Coronary artery (tissue), 2 donors: Measurements from ENCODE around the gene TSHZ1.

Source experiments
- DNase-seq: peaks from one replicate; pipeline ENCODE4 v3.0.0-alpha.2; 2017; ENCODE audit warnings: low spot score
- H3K27ac ChIP-seq, 2 donors: fragments of 200-600 bp; sonication (generic); one replicate each; pipeline ENCODE4 v1.5.1; 2016 to 2019
- H3K4me3 ChIP-seq: fragments of 200-600 bp; sonication (generic); 2 replicates; pipeline ENCODE4 v1.5.1; 2016; ENCODE audit warnings: mild to moderate bottlenecking, moderate library complexity
- TF ChIP-seq, protein P1 (sequence below): fragments of 200-600 bp; sonication (generic); IDR thresholded peaks from one replicate; pipeline ENCODE4 v1.5.1; 2019; ENCODE audit warnings: antibody characterized with exemption

Gene TSHZ1

DNA sequence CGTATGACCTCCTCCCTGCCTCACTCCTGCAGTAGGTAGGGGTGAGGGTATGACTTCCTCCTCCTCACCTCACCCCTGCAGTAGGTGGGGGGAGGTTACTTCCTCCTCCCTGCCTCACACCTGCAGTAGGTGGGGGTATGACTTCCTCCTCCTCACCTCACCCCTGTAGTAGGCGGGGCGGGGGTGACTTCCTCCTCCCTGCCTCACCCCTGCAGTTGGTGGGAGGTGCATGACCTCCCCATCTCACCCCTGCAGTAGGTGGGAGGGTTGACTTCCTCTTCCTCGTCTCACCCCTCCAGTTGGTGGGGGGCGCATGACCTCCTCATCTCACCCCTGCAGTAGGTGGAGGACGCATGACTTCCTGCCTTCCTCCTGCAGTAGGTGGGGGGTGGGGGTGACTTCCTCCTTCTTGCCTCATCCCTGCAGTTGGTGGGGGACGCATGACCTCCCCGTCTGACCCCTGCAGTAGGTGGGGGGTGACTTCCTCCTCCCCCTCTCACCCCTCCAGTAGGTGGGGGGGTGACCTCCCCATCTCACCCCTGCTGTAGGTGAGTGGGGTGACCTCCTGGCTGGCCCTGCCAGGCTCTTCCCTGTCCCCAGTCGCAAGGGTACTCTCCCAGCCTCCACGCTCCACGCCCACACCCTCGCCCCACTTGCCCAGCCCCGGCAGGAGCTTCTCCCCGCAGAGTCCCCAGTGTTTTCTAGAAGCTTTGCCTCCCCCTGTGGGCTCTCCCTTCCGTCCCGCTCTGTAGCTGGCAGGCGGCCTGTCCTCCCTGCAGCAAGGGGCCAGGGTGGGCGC is 39.3 kb downstream of the TSHZ1 start:
- Histone ChIP-seq H3K27ac (peak overlapping the region in 1 of 2 donors; percentile 54), H3K4me3 (no peak overlapping the region)
- TF ChIP-seq, protein P1, sequence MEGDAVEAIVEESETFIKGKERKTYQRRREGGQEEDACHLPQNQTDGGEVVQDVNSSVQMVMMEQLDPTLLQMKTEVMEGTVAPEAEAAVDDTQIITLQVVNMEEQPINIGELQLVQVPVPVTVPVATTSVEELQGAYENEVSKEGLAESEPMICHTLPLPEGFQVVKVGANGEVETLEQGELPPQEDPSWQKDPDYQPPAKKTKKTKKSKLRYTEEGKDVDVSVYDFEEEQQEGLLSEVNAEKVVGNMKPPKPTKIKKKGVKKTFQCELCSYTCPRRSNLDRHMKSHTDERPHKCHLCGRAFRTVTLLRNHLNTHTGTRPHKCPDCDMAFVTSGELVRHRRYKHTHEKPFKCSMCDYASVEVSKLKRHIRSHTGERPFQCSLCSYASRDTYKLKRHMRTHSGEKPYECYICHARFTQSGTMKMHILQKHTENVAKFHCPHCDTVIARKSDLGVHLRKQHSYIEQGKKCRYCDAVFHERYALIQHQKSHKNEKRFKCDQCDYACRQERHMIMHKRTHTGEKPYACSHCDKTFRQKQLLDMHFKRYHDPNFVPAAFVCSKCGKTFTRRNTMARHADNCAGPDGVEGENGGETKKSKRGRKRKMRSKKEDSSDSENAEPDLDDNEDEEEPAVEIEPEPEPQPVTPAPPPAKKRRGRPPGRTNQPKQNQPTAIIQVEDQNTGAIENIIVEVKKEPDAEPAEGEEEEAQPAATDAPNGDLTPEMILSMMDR = no peak
- DNase-seq = no peak

DNA sequence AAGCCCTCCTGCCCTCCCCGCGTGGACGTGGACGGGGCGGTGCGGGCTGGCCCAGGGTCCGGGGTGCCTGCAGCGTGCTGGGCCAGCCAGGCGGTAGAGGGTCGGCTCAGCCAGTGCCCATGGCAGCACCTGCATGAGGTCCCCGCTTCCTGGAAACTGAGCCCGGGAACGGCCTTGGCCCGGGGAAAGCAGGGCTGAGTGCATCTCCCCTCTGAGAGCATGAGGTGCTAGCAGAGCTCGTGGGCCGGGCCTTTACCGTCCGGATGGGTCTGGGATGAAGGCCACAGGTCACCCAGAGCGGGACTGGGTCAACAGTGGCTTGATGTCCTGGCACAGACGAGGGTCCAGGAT is 39.8 kb downstream of the TSHZ1 start:
- TF ChIP-seq, protein P1 = no peak
- peak overlapping the region in 1 of 2 donors; percentile 8 for H3K27ac ChIP-seq
- no peak for DNase-seq
- no peak overlapping the region for H3K4me3 ChIP-seq

DNA sequence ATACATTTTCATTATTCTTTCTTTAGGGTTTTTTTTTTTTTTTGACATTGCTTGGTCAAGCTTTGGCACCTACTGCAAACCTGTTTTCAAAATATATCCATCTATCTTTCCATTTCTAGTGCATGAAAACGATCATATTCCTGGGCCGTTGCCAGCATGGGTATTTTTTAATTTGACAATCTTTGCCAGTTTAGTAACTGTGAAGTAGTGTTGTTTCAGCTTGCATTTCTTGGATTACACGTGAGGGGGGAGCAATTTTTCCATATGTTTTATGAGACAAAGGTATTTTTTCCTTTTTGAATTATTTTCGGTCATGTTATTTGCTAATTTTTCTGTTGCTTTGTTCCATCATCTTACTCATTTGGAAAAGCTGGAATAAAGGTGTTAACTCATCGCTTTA is 40.9 kb downstream of the TSHZ1 start:
- TF ChIP-seq, protein P1 = no peak
- no peak overlapping the region for H3K27ac ChIP-seq
- H3K4me3 ChIP-seq = no peak overlapping the region
- no peak for DNase-seq

DNA sequence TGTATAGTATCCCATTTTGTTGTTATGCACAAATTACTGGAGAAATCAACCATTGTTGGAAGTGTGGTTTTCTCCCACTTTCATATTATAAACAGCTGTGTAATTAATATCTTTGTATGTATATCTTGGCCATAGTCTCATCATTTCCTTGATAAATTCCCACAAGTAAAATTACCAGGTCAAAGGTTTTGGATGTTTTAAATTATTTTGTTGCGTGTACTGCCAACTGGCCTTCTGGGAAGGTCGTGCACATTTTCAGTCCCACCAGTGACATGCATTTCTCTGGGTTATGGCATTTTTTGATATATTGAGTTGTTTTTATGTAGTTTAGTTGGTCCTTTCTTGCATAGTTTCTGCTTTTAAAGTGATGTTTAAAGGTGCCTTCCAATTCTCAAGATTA is 41.5 kb downstream of the TSHZ1 start:
- Histone ChIP-seq H3K4me3 (no peak overlapping the region), H3K27ac (no peak overlapping the region)
- DNase-seq = no peak
- TF ChIP-seq, protein P1 = no peak

DNA sequence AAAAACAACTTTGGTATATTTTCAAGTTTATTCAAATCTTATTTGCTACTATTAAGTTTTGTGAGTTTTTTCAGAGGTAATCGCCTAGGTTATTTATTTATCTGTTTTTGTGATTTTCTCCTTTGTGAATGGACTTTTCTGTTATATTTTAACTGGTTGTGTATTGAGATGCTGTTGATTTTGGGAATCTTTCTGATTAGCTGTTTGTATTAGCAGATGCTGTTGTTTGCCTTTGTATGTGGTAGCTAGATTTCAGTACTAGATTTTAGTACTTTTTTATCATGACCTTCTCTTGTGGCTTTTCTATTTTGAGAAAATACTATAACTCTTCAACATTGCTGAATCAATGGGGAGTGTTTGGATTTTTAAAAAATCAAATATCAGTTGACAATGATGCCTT is 42.4 kb downstream of the TSHZ1 start:
- Histone ChIP-seq H3K4me3 (peak overlapping the region; percentile 30), H3K27ac (no peak overlapping the region)
- TF ChIP-seq, protein P1 = no peak
- DNase-seq = no peak

DNA sequence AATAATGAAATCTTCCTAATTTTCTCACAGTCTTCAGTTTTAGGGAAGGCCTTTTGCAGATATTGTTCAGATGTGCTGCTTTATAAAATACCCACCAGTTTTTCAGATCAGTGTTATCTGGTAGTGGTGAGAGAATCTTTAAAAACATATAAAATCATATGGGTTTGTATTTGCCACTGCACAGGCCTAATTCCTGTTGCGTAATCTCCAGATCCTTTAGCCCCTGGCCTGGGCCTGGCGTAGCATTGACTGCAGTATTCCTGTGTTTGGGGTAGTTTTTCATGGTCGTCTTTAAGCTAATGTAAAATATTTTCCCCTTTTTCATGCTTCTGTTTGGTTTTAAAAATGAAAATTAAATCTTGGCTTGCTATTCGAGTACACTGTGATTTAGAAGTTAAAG is 43.2 kb downstream of the TSHZ1 start:
- TF ChIP-seq, protein P1 = no peak
- no peak for DNase-seq
- H3K27ac ChIP-seq = peak overlapping the region in 1 of 2 donors; percentile 22
- peak overlapping the region; percentile 30 for H3K4me3 ChIP-seq

DNA sequence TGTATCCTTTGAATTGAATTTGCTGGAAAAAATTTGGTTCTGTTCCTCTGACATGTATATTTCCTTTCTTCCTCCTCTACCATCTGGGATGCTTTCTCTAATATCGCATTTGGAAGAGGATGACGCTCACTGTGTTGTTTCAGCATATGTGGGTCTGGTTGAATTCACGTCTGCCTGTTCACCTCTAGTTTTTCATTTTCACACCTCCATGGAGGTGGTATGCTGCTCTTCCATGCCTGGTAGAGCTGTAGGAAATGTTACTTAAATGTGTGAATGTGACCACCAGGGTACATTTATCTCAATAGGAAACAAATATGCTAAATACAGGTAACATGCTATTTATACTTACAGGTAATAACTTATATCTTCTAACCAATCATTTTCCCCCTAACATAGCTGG is 44.5 kb downstream of the TSHZ1 start:
- no peak for DNase-seq
- TF ChIP-seq, protein P1 = no peak
- no peak overlapping the region for H3K27ac ChIP-seq
- H3K4me3 ChIP-seq = no peak overlapping the region
